Suprapubic skin (tissue), 3 donors: ENCODE data around the gene PEPD.

Experiments used
- CTCF ChIP-seq, 2 donors: fragments of 200-600 bp in 1 of 2; fragments of 450-650 bp in 1 of 2; sonication (generic) in 1 of 2; IDR thresholded peaks; one replicate each; pipeline ENCODE4 v1.5.1; 2016 to 2019; ENCODE audit warnings: antibody characterized with exemption in 2 of 2, mild to moderate bottlenecking in 1 of 2, moderate library complexity in 1 of 2
- POLR2A ChIP-seq, 2 donors: fragments of 450-650 bp; IDR thresholded peaks; one replicate each; pipeline ENCODE4 v1.6.1; 2017; ENCODE audit warnings: antibody characterized with exemption in 2 of 2, mild to moderate bottlenecking in 2 of 2, moderate library complexity in 2 of 2

GRCh38 chr19:33460221-33460908 lies 61.2 kb downstream of the PEPD start:
- no peak for TF ChIP-seq POLR2A (IDR thresholded peaks at IDR 0.05)
- TF ChIP-seq CTCF (IDR thresholded peaks at IDR 0.05) = no peak
